HL-60 (cell line): ENCODE data around the gene NOC4L.

Source experiments
- DNase-seq, 2 experiments: peaks; one replicate each; pipeline ENCODE4 v3.0.0-alpha.2; 2010 to 2020; ENCODE audit warnings: low read depth in 1 of 2, low spot score in 1 of 2
- H3K27ac ChIP-seq: fragments of 250-450 bp; sonication (Bioruptor Pico); replicated peaks from 2 replicates; pipeline ENCODE4 v1.5.1; 2020; ENCODE audit warnings: mild to moderate bottlenecking, moderate library complexity
- H3K27me3 ChIP-seq: fragments of 250-450 bp; sonication (Bioruptor Pico); 2 replicates; pipeline ENCODE4 v1.5.1; 2021; ENCODE audit warnings: mild to moderate bottlenecking, moderate library complexity; ENCODE audit not compliant: insufficient read depth, poor library complexity, severe bottlenecking
- H3K4me3 ChIP-seq: replicated peaks from 2 replicates; pipeline ENCODE4 v1.5.1; 2011; ENCODE audit warnings: mild to moderate bottlenecking, control low read depth, low read length; ENCODE audit not compliant: insufficient read depth
- CTCF ChIP-seq: IDR thresholded peaks from one replicate; pipeline ENCODE4 v1.5.1; 2011; ENCODE audit warnings: low read length, control low read depth, inconsistent platforms; ENCODE audit not compliant: insufficient read depth
- GABPA ChIP-seq: IDR thresholded peaks from 2 replicates; pipeline ENCODE4 v1.6.1; 2012; ENCODE audit warnings: low read depth
- POLR2AphosphoS5 ChIP-seq: IDR thresholded peaks from 2 replicates; pipeline ENCODE4 v1.6.1; 2012; ENCODE audit warnings: low read depth
- REST ChIP-seq: IDR thresholded peaks from 2 replicates; pipeline ENCODE4 v1.6.1; 2012; ENCODE audit warnings: low read depth; ENCODE audit not compliant: insufficient replicate concordance
- SPI1 ChIP-seq: IDR thresholded peaks from 2 replicates; pipeline ENCODE4 v1.6.1; 2012; ENCODE audit warnings: low read depth, mild to moderate bottlenecking, borderline replicate concordance

The NOC4L gene

GRCh38 chr12:132163911-132164288 lies 19.6 kb downstream of the NOC4L start:
- Histone ChIP-seq H3K27me3 (peaks cover 2% of the 10 kb centered on the region), H3K27ac (no peak overlapping the region), H3K4me3 (no peak overlapping the region)
- DNase-seq, result no peak
- TF ChIP-seq SPI1, result no peak

DNA sequence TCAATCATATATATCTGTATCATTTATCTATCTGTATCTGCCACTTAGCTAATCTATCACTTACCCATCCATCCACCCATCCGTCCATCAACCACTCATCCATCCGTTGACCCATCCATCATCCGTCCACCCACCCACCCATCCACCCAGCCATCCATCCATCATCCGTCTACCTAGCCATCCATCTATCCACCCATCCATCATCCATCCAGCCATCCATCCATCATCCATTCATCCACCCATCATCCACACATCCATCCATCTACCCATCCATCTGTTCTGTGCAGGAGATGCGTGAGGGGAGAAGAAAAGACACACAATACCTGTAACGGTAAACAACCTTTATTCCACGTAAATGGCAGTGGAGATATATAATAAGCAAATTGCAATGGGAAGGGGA lies 20.2 kb downstream of the NOC4L start:
- Histone ChIP-seq H3K27me3 (peaks cover 2% of the 10 kb centered on the region), H3K27ac (no peak overlapping the region), H3K4me3 (no peak overlapping the region)
- no peak for DNase-seq
- TF ChIP-seq GABPA (no peak), SPI1 (no peak), POLR2AphosphoS5 (no peak), REST (no peak), CTCF (no peak)

- Histone ChIP-seq H3K4me3 (no peak overlapping the region), H3K27ac (no peak overlapping the region), H3K27me3 (peaks cover 5% of the 10 kb centered on the region)
- TF ChIP-seq CTCF, result no peak
- no peak for TF ChIP-seq POLR2AphosphoS5
- no peak for TF ChIP-seq REST
- no peak for TF ChIP-seq SPI1
- no peak for TF ChIP-seq GABPA
- no peak for DNase-seq
These were observed 21.3 kb downstream of the NOC4L start for GRCh38 chr12:132165584-132165983.

- no peak overlapping the region for H3K4me3 ChIP-seq
- H3K27ac ChIP-seq, result no peak overlapping the region
- H3K27me3 ChIP-seq, result peaks cover 5% of the 10 kb centered on the region
- DNase-seq, result no peak
- TF ChIP-seq CTCF (no peak), POLR2AphosphoS5 (no peak), GABPA (no peak), SPI1 (no peak), REST (no peak)
These were observed 21.8 kb downstream of the NOC4L start for GRCh38 chr12:132166093-132166492.
